HEK293T (cell line): ENCODE measurements around the gene CD320.

Experiments
- ARNT ChIP-seq: fragments of 450-650 bp; IDR thresholded peaks from 2 replicates; pipeline ENCODE4 v1.6.1; 2017; ENCODE audit warnings: mild to moderate bottlenecking
- BHLHE40 ChIP-seq: fragments of 450-650 bp; IDR thresholded peaks from 2 replicates; pipeline ENCODE4 v1.6.1; 2016; ENCODE audit warnings: mild to moderate bottlenecking, moderate library complexity, borderline replicate concordance
- ELF4 ChIP-seq: fragments of 450-650 bp; IDR thresholded peaks from 2 replicates; pipeline ENCODE4 v1.6.1; 2017; ENCODE audit warnings: antibody characterized with exemption
- FOXA1 ChIP-seq: fragments of 450-650 bp; IDR thresholded peaks from 2 replicates; pipeline ENCODE4 v1.6.1; 2016; ENCODE audit warnings: mild to moderate bottlenecking
- FOXK2 ChIP-seq: fragments of 450-650 bp; IDR thresholded peaks from 2 replicates; pipeline ENCODE4 v1.6.1; 2016; ENCODE audit warnings: mild to moderate bottlenecking
- FOXM1 ChIP-seq: fragments of 450-650 bp; IDR thresholded peaks from 2 replicates; pipeline ENCODE4 v1.6.1; 2017; ENCODE audit warnings: mild to moderate bottlenecking, borderline replicate concordance
- HDGF ChIP-seq: fragments of 450-650 bp; IDR thresholded peaks from 2 replicates; pipeline ENCODE4 v1.6.1; 2017; ENCODE audit warnings: antibody characterized with exemption, borderline replicate concordance
- L3MBTL2 ChIP-seq: fragments of 450-650 bp; conservative IDR thresholded peaks from 2 replicates; pipeline ENCODE4 v1.6.1; 2016; ENCODE audit warnings: mild to moderate bottlenecking
- LEF1 ChIP-seq: fragments of 450-650 bp; IDR thresholded peaks from 2 replicates; pipeline ENCODE4 v1.6.1; 2017; ENCODE audit warnings: mild to moderate bottlenecking, borderline replicate concordance
- NFRKB ChIP-seq: fragments of 450-650 bp; IDR thresholded peaks from 2 replicates; pipeline ENCODE4 v1.6.1; 2016; ENCODE audit warnings: mild to moderate bottlenecking, moderate library complexity
- PKNOX1 ChIP-seq: fragments of 450-650 bp; IDR thresholded peaks from 2 replicates; pipeline ENCODE4 v1.6.1; 2016
- SP1 ChIP-seq: fragments of 450-650 bp; IDR thresholded peaks from 2 replicates; pipeline ENCODE4 v1.6.1; 2017
- SUZ12 ChIP-seq: fragments of 450-650 bp; IDR thresholded peaks from 2 replicates; pipeline ENCODE4 v1.6.1; 2016; ENCODE audit warnings: mild to moderate bottlenecking
- TARDBP ChIP-seq: fragments of 450-650 bp; IDR thresholded peaks from 2 replicates; pipeline ENCODE4 v1.6.1; 2016

GRCh38 chr19:8321986-8322637 lies 14.0 kb upstream of the CD320 start:
- no peak for TF ChIP-seq FOXA1
- TF ChIP-seq PKNOX1 = no peak
- TF ChIP-seq FOXK2 = no peak
- no peak for TF ChIP-seq SP1
- TF ChIP-seq TARDBP = no peak
- no peak for TF ChIP-seq SUZ12
- no peak for TF ChIP-seq ELF4
- no peak for TF ChIP-seq FOXM1
- TF ChIP-seq NFRKB = no peak
- TF ChIP-seq LEF1 = no peak
- no peak for TF ChIP-seq BHLHE40
- TF ChIP-seq L3MBTL2 = no peak
- TF ChIP-seq ARNT = no peak
- TF ChIP-seq HDGF = no peak
